HG03520 (cell line): Measurements from ENCODE around the gene HPSE2.

Experiments
- ATAC-seq: cut with Tn5 transposase; IDR thresholded peaks from one replicate; pipeline ENCODE4 v1.9.1; 2021; ENCODE audit warnings: mild to moderate bottlenecking, moderate library complexity; ENCODE audit not compliant: unreplicated experiment

The HPSE2 gene

GRCh38 chr10:98696516-98696915 lies 539.1 kb downstream of the HPSE2 start:
- no peak for ATAC-seq

DNA sequence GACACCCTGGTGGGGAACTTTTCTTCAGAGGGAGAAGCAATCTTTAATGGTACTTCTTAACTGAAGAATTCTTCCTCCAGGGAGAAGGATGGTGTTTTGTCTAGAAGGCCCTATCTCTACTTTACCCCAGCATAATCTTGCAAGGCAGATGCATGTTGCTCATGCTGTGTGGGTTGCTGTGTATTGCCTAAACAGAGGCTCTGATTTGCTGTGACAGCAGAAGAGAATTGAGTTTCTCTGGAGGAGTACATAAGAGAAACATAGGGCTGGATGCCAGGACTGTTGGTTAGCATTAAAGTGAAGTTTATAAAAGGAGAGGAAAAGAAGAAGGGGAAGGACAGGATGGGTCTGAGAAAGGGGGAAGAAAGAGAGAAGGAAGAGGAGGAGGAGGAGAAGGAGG lies 540.8 kb downstream of the HPSE2 start:
- ATAC-seq: no peak

DNA sequence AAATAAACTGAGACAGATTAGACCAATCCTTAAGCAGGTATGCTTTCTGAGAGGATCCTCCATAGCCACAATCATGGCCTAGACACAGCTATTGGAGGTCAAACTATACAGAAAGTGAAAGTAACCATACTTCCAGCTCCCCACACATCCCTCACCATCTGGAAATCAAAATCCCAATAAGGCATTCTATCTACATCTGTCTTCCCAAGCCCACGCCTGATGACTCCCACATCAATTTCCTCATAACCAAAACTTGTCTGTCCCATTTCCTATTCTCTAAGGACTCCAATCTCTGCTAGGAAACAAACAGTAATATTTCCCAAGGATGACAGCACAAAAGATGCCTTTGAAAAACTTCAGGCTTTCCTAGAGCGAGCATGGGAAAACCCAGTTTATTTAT lies 541.6 kb downstream of the HPSE2 start:
- no peak for ATAC-seq

- ATAC-seq: no peak
These were observed 548.0 kb downstream of the HPSE2 start for GRCh38 chr10:98687685-98688084.

GRCh38 chr10:98684019-98684899 lies 551.4 kb downstream of the HPSE2 start:
- no peak for ATAC-seq

DNA sequence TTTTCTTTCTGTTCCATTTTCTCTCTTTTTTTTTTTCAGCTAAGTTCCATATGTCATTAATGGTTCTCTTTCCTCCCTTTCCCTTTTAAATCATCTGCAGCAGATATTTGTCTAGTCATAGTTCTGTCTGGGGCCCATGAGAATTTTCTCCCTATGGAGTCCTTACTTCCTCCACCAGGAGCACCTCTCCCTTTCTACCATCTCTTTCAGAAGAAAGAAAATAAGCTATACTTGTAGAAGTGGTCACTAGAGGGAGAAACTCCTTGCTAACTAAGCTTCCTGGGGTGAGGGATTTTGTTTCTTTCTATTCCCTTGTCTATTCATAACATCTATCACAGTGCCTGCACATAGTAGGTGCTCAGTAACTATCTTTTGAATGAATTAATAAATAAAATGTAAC lies 558.8 kb downstream of the HPSE2 start:
- no peak for ATAC-seq

DNA sequence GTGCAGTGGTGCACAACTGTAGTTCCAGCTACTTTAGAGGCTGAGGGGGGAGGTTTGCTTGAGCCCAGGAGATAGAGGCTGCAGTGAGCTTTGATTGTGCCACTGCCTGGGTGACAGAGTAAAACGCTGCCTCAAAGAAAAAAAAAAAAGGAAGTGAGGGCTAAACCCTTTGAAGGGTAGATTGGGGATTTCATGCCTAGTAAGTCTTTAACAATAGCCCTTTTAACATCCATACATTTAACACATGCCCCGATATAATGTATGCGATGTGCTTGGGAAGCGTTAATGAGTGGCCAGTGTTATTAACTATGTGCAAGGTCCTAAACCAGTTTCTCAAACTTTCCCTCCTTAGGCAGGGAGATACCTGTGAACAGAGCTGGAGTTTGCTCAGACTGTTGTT lies 559.8 kb downstream of the HPSE2 start:
- no peak for ATAC-seq

GRCh38 chr10:98673171-98673782 lies 562.4 kb downstream of the HPSE2 start:
- no peak for ATAC-seq

GRCh38 chr10:98667081-98667480 lies 568.6 kb downstream of the HPSE2 start:
- ATAC-seq: no peak

DNA sequence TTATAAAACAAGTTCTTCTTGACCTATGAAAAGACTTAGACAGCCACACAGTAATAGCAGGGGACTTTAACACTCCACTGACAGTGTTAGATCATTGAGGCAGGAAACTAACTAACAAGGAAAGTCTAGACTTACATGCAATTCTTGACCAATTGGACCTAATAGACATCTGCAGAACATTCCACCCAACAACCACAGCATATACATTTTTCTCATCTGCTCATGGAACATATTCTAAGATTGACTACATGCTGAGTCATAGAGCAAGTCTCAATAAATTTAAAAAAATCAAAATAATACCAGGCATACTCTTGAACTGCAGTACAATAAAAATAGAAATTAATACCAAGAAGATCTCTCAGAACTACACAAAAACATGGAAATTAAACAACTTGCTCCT lies 569.4 kb downstream of the HPSE2 start:
- no peak for ATAC-seq

DNA sequence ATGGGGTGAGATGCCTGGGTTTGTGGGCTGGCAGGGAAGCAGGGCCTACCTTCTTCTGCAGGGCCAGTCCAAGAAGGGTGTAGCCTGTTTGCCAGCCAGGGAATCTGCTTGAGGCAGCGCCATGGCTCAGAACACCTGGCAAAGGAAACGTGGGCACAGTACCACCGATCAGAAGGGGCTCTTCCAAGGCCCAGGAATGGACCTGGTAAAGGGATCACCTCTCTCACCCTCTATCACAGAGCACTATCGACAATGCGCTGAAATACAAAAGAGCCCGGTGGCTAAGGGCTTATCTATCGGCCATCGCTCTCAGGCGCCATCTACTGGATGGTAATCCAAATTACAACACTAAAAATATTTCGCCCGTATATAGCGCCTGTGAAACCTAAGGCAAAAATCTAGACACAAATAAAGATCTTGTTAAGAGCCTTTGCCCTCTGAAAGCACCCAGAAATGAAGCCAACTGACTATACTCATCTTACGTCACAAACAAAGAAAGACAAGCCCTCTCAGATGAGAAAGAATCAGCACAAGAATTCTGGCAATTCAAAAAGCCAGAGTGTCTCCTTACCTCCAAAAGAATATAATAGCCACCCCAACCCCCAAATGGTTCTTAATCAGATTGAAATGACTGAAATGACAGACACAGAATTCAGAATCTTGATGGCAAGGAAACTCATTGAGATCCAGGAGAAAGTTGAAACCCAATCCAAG lies 571.2 kb downstream of the HPSE2 start:
- ATAC-seq: peak; percentile 72

DNA sequence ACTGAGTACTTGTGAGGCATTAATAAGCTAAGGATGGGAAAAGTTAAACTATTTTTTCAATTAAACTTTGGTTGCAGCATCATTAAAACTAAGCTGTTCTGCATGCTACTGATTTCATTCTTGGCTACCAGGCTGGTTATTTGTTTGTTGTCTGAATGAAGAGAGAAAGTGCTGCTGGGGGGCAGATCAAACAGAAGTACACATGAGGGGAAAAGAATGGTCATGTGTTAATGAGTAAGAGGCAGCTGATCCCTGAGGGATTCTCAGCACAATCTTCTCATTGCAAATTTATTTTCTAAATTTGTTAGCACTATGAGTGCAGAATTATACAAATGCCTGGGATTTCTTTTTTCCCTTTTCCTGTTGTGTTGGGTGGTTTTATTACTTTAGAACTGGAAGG lies 575.7 kb downstream of the HPSE2 start:
- ATAC-seq: no peak

DNA sequence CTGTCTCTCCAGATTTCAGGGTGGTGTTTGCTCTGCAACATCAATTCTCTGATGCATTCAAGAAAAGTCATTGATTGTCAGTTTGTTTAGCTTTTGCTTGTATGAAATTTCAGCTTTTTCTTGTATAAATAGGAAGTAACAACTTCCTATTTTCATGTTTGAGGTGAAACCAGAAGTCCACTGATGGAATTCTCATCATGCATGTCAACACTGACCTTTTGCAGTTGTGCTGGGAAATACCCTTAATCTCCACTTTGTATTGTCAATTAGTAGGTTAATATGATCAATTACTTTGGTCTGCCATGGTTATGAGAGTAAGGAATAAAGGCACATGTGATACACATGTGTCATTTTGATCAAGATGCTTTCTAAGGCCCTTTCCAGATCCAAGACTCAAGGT lies 580.2 kb downstream of the HPSE2 start:
- ATAC-seq: no peak

DNA sequence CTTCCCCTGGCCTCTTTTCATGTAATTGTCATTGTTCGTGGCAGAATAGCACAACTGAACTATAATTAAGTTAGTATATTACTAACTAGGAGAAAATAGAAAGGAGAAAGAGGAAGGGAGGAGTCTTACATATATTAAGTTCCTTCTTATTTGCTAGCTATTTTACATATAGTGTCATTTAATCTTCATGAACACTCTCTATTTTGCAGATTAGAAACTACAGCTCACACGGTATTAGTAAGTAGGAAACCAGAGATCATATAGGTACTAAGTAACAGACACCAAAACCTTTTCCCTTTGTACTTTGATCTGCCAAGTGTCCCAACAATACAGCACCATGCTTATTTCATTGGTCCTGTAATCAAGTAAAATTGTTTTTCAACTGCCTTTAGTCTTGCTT lies 586.5 kb downstream of the HPSE2 start:
- no peak for ATAC-seq

- ATAC-seq: no peak
These were observed 588.4 kb downstream of the HPSE2 start for GRCh38 chr10:98646998-98647917.

- ATAC-seq: no peak
These were observed 591.2 kb downstream of the HPSE2 start for GRCh38 chr10:98644466-98644865.

DNA sequence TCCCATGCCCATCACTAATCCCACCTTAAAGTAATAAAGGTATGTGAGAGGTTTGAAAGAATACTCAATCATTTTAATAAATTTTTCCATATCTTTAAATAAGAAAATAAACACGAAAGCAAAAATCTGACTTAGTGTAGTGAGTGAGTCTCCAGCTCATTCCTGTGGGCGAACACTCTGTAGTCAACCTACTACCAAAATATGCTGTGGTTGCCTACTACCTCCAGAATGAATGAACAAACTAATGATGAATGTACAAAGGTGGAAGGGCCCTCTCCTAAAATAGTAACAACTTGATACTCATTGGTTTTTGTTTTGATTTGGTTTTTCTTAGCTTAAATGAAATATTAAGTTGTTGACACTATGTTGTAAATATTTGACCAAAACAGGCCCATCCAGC lies 593.4 kb downstream of the HPSE2 start:
- ATAC-seq: no peak

GRCh38 chr10:98638920-98639319 lies 596.7 kb downstream of the HPSE2 start:
- no peak for ATAC-seq

DNA sequence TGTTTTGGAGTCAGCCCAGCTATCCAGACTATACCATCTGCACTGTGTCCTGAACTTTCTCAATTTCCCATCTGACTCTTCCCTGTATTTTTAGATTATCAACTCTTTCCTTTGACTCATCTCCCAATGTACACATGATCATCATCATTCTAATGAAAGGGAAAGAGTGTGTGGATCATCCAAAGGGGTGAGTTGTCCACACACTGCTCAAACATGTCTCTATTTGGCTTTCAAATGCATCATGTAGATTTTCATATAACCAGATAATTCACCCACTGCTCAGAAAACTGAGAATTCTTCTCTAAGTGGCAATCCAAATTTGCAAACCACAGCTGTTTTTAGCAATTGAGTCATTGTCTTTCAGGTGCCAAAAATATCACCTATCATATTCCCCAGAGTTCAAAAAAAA lies 598.7 kb downstream of the HPSE2 start:
- no peak for ATAC-seq

- ATAC-seq: no peak
These were observed 603.0 kb downstream of the HPSE2 start for GRCh38 chr10:98632456-98633150.
